ENCODE data around the gene KCTD1.

Gene KCTD1

DNA sequence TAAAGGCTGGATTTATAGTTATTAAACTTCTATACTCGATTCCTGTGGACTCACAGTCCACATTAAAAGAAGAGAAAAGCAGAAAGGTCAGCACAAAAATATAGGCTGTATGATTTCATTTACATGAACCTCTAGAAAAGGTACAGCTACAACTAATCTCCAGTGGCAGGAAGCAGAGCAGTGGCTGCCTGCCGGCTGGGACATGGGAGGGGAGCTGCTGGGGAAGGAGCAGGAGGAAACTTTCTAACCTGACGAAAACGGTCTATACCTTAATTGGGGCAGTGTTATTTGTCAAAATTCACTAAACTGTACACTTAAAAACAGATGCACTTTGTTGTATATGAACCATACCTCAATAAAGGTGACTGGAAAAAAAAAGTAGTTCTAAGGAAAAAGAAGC is 26.7 kb downstream of the KCTD1 start:
- Histone ChIP-seq H3K9me3 (ENCODE audit: insufficient read depth, low read depth, low read length) (no peaks in the 10 kb centered on the region), H2BK5ac (ENCODE audit: low read depth, low read length, poor library complexity) (no peak overlapping the region), H3K4me3 (ENCODE audit: low read depth, low read length) (no peak overlapping the region), H3K18ac (ENCODE audit: low read length) (no peak overlapping the region), H3K4me1 (ENCODE audit: control insufficient read depth in 1 of 2, insufficient read depth in 2 of 2, low read length in 2 of 2) (peaks cover 4 to 5% of the 10 kb centered on the region in 2 experiments), H4K91ac (ENCODE audit: low read depth, low read length) (no peak overlapping the region), H3K9ac (ENCODE audit: low read length) (no peak overlapping the region), H3K27ac (ENCODE audit: low read depth, low read length) (no peak overlapping the region), H3K27me3 (ENCODE audit: insufficient read depth, low read length) (no peaks in the 10 kb centered on the region), H3K79me2 (ENCODE audit: control insufficient read depth, insufficient read depth, low read length, poor library complexity) (no peaks in the 10 kb centered on the region), H3K14ac (ENCODE audit: low read length) (no peak overlapping the region), H2BK120ac (ENCODE audit: insufficient read depth, low read length, poor library complexity) (no peak overlapping the region), H3K4ac (ENCODE audit: low read depth, low read length) (no peak overlapping the region), H3K4me2 (ENCODE audit: low read length) (no peak overlapping the region), H4K8ac (ENCODE audit: low read depth, low read length) (no peak overlapping the region), H2BK12ac (ENCODE audit: low read length) (no peak overlapping the region), H3K23ac (ENCODE audit: low read length) (no peak overlapping the region), H2AFZ (ENCODE audit: insufficient read depth, low read length, poor library complexity) (no peak overlapping the region), H2AK5ac (ENCODE audit: low read length) (no peak overlapping the region), H4K12ac (ENCODE audit: low read depth, low read length) (no peak overlapping the region), H3K79me1 (ENCODE audit: low read length) (no peaks in the 10 kb centered on the region), H3K36me3 (ENCODE audit: control insufficient read depth in 1 of 2, insufficient read depth in 2 of 2, low read length in 2 of 2) (no peaks in the 10 kb centered on the region)
- WGBS (ENCODE audit: extremely low coverage, insufficient coverage, insufficient read length), result no CpG with 5 or more reads among the region's 4 CpGs
- DNase-seq, result no peak

DNA sequence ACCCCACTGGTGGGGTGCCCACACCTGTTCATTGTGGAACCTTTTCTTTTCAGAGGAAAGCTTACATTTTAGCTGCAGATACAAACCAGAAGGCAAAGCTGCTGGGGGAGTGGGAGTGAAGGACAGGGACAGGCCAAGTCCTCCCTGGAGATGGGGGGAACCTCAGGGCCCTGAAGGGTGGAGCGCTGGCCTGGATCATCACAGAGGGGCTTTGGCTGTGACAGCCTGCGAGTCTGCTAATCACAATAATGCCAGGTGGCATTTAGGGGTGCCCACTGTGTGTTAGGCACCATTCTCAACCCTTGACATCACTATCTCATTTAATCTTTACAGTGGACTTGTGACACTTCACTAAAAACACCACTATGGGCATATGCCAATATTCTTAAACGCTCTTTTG is 27.4 kb downstream of the KCTD1 start:
- Histone ChIP-seq H3K23ac (ENCODE audit: low read length) (no peak overlapping the region), H2AFZ (ENCODE audit: insufficient read depth, low read length, poor library complexity) (no peak overlapping the region), H3K14ac (ENCODE audit: low read length) (no peak overlapping the region), H3K36me3 (ENCODE audit: control insufficient read depth in 1 of 2, insufficient read depth in 2 of 2, low read length in 2 of 2) (no peaks in the 10 kb centered on the region), H3K18ac (ENCODE audit: low read length) (no peak overlapping the region), H2AK5ac (ENCODE audit: low read length) (no peak overlapping the region), H3K9me3 (ENCODE audit: insufficient read depth, low read depth, low read length) (no peaks in the 10 kb centered on the region), H2BK5ac (ENCODE audit: low read depth, low read length, poor library complexity) (no peak overlapping the region), H4K8ac (ENCODE audit: low read depth, low read length) (no peak overlapping the region), H3K9ac (ENCODE audit: low read length) (no peak overlapping the region), H2BK12ac (ENCODE audit: low read length) (no peak overlapping the region), H3K4me1 (ENCODE audit: control insufficient read depth in 1 of 2, insufficient read depth in 2 of 2, low read length in 2 of 2) (peaks cover 0 to under 1% of the 10 kb centered on the region in 2 experiments), H2BK120ac (ENCODE audit: insufficient read depth, low read length, poor library complexity) (no peak overlapping the region), H4K12ac (ENCODE audit: low read depth, low read length) (no peak overlapping the region), H3K27me3 (ENCODE audit: insufficient read depth, low read length) (no peaks in the 10 kb centered on the region), H3K27ac (ENCODE audit: low read depth, low read length) (no peak overlapping the region), H4K91ac (ENCODE audit: low read depth, low read length) (no peak overlapping the region), H3K79me1 (ENCODE audit: low read length) (no peaks in the 10 kb centered on the region), H3K4me2 (ENCODE audit: low read length) (no peak overlapping the region), H3K4ac (ENCODE audit: low read depth, low read length) (no peak overlapping the region), H3K79me2 (ENCODE audit: control insufficient read depth, insufficient read depth, low read length, poor library complexity) (no peaks in the 10 kb centered on the region), H3K4me3 (ENCODE audit: low read depth, low read length) (no peak overlapping the region)
- no CpG with 5 or more reads among the region's 3 CpGs for WGBS (ENCODE audit: extremely low coverage, insufficient coverage, insufficient read length)
- no peak for DNase-seq

DNA sequence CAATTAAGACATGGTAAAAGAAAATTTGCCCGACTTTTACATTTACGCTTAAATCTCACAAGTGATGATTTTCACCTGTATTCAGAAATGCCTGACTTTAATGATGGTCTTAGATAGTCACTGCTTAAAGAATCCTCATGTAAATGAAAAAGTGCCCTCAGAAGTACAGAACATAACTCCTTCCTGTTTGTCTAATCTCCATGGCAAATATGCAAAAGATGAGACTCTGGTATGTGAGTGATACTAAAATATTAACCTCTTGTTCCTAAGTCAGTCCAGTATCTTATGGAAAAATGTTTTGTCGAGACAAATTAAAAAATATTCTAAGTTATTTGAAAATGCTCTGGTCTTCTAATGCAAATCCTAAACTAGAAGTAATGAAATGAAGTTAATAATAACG is 29.2 kb downstream of the KCTD1 start:
- Histone ChIP-seq H3K27me3 (ENCODE audit: insufficient read depth, low read length) (no peaks in the 10 kb centered on the region), H4K8ac (ENCODE audit: low read depth, low read length) (no peak overlapping the region), H2BK12ac (ENCODE audit: low read length) (no peak overlapping the region), H3K4me1 (ENCODE audit: control insufficient read depth in 1 of 2, insufficient read depth in 2 of 2, low read length in 2 of 2) (peaks cover 2 to 4% of the 10 kb centered on the region in 2 experiments), H4K12ac (ENCODE audit: low read depth, low read length) (no peak overlapping the region), H3K36me3 (ENCODE audit: control insufficient read depth in 1 of 2, insufficient read depth in 2 of 2, low read length in 2 of 2) (no peaks in the 10 kb centered on the region), H2BK120ac (ENCODE audit: insufficient read depth, low read length, poor library complexity) (no peak overlapping the region), H3K23ac (ENCODE audit: low read length) (no peak overlapping the region), H3K14ac (ENCODE audit: low read length) (no peak overlapping the region), H4K91ac (ENCODE audit: low read depth, low read length) (no peak overlapping the region), H3K27ac (ENCODE audit: low read depth, low read length) (no peak overlapping the region), H3K79me1 (ENCODE audit: low read length) (peaks cover 1% of the 10 kb centered on the region), H3K4me2 (ENCODE audit: low read length) (no peak overlapping the region), H2AK5ac (ENCODE audit: low read length) (no peak overlapping the region), H3K18ac (ENCODE audit: low read length) (no peak overlapping the region), H2AFZ (ENCODE audit: insufficient read depth, low read length, poor library complexity) (no peak overlapping the region), H3K4ac (ENCODE audit: low read depth, low read length) (no peak overlapping the region), H3K79me2 (ENCODE audit: control insufficient read depth, insufficient read depth, low read length, poor library complexity) (peaks cover 1% of the 10 kb centered on the region), H3K9ac (ENCODE audit: low read length) (no peak overlapping the region), H3K9me3 (ENCODE audit: insufficient read depth, low read depth, low read length) (no peaks in the 10 kb centered on the region), H2BK5ac (ENCODE audit: low read depth, low read length, poor library complexity) (no peak overlapping the region), H3K4me3 (ENCODE audit: low read depth, low read length) (no peak overlapping the region)
- no peak for DNase-seq
- no CpG with 5 or more reads among the region's 4 CpGs for WGBS (ENCODE audit: extremely low coverage, insufficient coverage, insufficient read length)

DNA sequence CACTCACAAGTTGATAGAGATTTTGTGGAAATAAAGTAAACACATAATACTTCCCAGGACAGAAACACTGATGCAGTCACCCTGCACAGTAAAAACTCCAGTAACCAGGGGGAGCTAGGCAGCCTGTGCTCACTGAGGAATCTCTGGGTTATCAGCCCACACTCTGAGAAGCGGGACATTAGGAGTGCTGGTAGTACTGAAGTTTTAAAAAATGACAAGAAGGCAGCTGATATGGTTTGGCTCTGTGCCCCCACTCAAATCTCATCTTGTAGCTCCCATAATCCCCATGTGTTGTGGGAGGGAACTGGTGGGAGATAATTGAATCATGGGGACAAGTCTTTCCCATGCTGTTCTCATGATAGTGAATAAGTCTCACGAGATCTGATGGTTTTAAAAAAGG is 31.4 kb downstream of the KCTD1 start:
- Histone ChIP-seq H3K9me3 (ENCODE audit: insufficient read depth, low read depth, low read length) (no peaks in the 10 kb centered on the region), H2AFZ (ENCODE audit: insufficient read depth, low read length, poor library complexity) (no peak overlapping the region), H4K91ac (ENCODE audit: low read depth, low read length) (no peak overlapping the region), H3K4ac (ENCODE audit: low read depth, low read length) (no peak overlapping the region), H3K79me2 (ENCODE audit: control insufficient read depth, insufficient read depth, low read length, poor library complexity) (peaks cover 1% of the 10 kb centered on the region), H3K79me1 (ENCODE audit: low read length) (peaks cover 2% of the 10 kb centered on the region), H3K4me3 (ENCODE audit: low read depth, low read length) (no peak overlapping the region), H4K8ac (ENCODE audit: low read depth, low read length) (no peak overlapping the region), H3K4me1 (ENCODE audit: control insufficient read depth in 1 of 2, insufficient read depth in 2 of 2, low read length in 2 of 2) (peaks cover 3 to 5% of the 10 kb centered on the region in 2 experiments), H4K12ac (ENCODE audit: low read depth, low read length) (no peak overlapping the region), H3K14ac (ENCODE audit: low read length) (no peak overlapping the region), H3K18ac (ENCODE audit: low read length) (no peak overlapping the region), H2AK5ac (ENCODE audit: low read length) (no peak overlapping the region), H2BK12ac (ENCODE audit: low read length) (no peak overlapping the region), H2BK120ac (ENCODE audit: insufficient read depth, low read length, poor library complexity) (no peak overlapping the region), H3K36me3 (ENCODE audit: control insufficient read depth in 1 of 2, insufficient read depth in 2 of 2, low read length in 2 of 2) (no peaks in the 10 kb centered on the region), H3K27me3 (ENCODE audit: insufficient read depth, low read length) (no peaks in the 10 kb centered on the region), H2BK5ac (ENCODE audit: low read depth, low read length, poor library complexity) (no peak overlapping the region), H3K23ac (ENCODE audit: low read length) (no peak overlapping the region), H3K9ac (ENCODE audit: low read length) (no peak overlapping the region), H3K27ac (ENCODE audit: low read depth, low read length) (no peak overlapping the region), H3K4me2 (ENCODE audit: low read length) (no peak overlapping the region)
- WGBS (ENCODE audit: extremely low coverage, insufficient coverage, insufficient read length), result no CpG with 5 or more reads among the region's 2 CpGs
- no peak for DNase-seq
